Keratinocyte (primary cell): ENCODE results near the gene S100A9.

Experiments
- EZH2 ChIP-seq: IDR thresholded peaks from one replicate; pipeline ENCODE4 v1.6.1; 2012; ENCODE audit warnings: inconsistent platforms, mild to moderate bottlenecking, low read length, moderate library complexity
- TF ChIP-seq, protein P1 (sequence below), 3 experiments: IDR thresholded peaks in 1 of 3; conservative IDR thresholded peaks in 1 of 3; optimal IDR thresholded peaks in 1 of 3; 2 replicates in 2 of 3; 3 replicates in 1 of 3; pipeline versions ENCODE3 to v1.5.1; 2011; ENCODE audit warnings: low read length in 3 of 3, mild to moderate bottlenecking in 3 of 3, moderate library complexity in 2 of 3, control low read depth in 1 of 3, inconsistent platforms in 1 of 3; ENCODE audit not compliant: insufficient read depth in 2 of 3; ENCODE audit errors: extremely low read depth in 1 of 3

DNA sequence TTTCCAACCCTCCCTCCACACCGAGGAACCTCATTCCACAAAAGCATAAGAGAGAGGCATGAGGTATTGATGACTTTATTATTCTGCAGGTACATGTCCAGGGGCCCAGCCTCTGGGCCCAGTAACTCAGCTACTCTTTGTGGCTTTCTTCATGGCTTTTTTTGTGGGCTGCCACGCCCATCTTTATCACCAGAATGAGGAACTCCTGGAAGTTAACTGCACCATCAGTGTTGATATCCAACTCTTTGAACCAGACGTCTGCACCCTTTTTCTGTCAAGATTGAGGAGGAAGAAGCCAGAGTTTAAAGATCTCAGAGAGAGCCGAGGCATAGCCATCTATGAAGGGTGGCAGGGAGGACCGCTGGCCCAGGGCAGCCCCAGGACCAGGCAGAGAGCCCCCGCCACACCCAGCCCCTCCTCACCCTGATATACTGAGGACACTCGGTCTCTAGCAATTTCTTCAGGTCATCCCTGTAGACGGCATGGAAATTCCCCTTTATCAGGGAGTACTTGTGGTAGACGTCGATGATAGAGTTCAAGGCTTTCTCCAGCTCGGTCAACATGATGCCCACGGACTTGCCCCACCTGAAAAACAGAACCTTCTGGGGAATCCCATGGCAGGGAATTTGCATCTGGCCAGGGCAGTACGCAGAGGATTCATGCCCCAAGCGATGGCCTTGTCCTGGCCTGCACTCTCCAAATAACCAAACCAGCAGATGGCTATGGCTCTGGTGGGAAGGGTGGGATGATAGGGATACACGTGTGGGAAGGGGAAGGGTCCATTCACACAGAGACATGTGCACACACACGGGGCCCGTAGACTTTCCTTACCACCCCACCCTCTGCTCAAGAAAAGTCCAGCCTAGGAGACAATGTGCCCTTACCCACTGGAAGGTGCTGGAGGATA, 32.6 kb downstream of the S100A9 start:
- TF ChIP-seq, protein P1, sequence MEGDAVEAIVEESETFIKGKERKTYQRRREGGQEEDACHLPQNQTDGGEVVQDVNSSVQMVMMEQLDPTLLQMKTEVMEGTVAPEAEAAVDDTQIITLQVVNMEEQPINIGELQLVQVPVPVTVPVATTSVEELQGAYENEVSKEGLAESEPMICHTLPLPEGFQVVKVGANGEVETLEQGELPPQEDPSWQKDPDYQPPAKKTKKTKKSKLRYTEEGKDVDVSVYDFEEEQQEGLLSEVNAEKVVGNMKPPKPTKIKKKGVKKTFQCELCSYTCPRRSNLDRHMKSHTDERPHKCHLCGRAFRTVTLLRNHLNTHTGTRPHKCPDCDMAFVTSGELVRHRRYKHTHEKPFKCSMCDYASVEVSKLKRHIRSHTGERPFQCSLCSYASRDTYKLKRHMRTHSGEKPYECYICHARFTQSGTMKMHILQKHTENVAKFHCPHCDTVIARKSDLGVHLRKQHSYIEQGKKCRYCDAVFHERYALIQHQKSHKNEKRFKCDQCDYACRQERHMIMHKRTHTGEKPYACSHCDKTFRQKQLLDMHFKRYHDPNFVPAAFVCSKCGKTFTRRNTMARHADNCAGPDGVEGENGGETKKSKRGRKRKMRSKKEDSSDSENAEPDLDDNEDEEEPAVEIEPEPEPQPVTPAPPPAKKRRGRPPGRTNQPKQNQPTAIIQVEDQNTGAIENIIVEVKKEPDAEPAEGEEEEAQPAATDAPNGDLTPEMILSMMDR (optimal IDR thresholded peaks at IDR 0.05 in 1 of 3, IDR thresholded peaks at IDR 0.05 in 1 of 3, conservative IDR thresholded peaks at IDR 0.05 in 1 of 3; ENCODE audit: extremely low read depth in 1 of 3, insufficient read depth in 2 of 3, low read length in 3 of 3) = no peak
- TF ChIP-seq EZH2 = no peak
